ENCODE results near the gene PLAC9. TPM values are rescaled to one million over a fixed set of nuclear protein-coding genes. Genes with fewer than 3 reads are reported as not detected.
"Not testable (repeated sequence)": the region's sequence is repeated elsewhere in the genome, so short reads cannot be mapped to it uniquely, and the experiment has no call there.

Gene PLAC9
- polyA plus RNA-seq, 4 donors = 4.6 to 22.2 (median 6.8) TPM; not detected in 1

DNA sequence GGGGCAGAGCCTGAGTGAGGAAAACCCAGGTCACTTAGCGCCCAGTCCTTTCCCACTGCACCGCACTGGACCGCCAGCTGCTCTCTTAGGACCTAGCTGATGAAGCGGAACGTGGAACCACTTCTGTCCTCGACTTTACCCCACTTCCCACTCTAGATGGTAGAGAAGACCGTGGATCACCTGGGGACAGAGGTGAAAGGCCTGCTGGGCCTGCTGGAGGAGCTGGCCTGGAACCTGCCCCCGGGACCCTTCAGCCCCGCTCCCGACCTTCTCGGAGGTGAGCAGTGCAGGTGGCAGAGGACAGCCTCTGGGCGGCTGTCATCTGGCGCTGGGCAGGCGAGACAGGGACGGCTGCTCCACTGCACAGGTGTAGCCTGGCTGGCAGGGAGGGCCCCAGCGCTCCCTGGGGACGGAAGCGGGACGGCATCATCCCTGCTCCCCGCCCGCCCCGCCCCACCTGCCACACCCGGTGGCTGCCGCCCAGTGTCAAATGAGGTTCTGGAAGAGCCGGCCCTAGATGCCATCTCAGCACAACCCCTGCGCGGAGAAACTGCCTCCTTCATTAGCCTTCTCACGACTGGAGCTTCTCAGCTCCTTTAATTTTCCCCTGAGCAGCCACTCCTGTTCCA lies 11.7 kb downstream of the PLAC9 start:
- WGBS, 3 donors = 4 to 21% (median 13%) methylated on average over 24 to 28 of the region's 28 CpGs
- no peak overlapping the region for H3K4me3 ChIP-seq (ENCODE audit: low read depth in 1 of 3, low read length in 3 of 3)
- peak overlapping the region in 1 of 3 donors; percentile 48 for H3K27ac ChIP-seq (ENCODE audit: low read depth in 1 of 3, low read length in 2 of 3)
- H3K36me3 ChIP-seq (ENCODE audit: control insufficient read depth in 3 of 3, insufficient read depth in 2 of 3, low read depth in 1 of 3, low read length in 3 of 3) = peaks cover 0 to 11% (median 4%) of the 10 kb centered on the region in 3 donors
- peaks cover 0 to 9% (median 0%) of the 10 kb centered on the region in 3 donors for H3K27me3 ChIP-seq (ENCODE audit: control insufficient read depth in 3 of 3, insufficient read depth in 3 of 3, low read length in 3 of 3)
- DNase-seq (peak; percentile 60 to 71), FAIRE-seq (no peak)
- H3K4me1 ChIP-seq (ENCODE audit: control insufficient read depth in 3 of 3, insufficient read depth in 2 of 3, low read depth in 1 of 3, low read length in 2 of 3) = peaks cover 0 to 4% (median 3%) of the 10 kb centered on the region in 3 donors
- H3K9me3 ChIP-seq (ENCODE audit: control insufficient read depth in 2 of 2, insufficient read depth in 1 of 2, low read depth in 1 of 2, low read length in 1 of 2) = no peaks in the 10 kb centered on the region

DNA sequence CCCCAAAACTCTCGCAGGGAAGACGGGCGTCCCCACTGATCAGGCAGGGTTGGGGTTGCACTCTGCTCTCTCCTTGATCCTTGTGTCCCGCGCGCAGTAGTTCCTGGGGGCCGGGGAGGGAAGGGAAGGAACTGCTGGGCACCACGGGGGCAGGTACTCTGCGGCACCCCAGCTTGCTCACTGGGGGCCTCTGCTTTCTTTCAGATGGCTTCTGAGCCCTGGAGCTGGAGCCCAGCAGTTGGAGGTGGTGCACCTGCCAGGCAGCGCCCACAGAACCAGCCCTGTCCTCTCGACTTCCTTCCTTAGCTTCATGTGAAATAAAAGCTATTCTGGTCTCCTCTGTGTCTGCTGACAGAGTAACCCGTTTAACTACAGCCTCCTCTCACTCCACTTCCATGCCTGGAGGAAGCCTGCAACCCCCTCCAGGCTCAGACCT lies 12.2 kb downstream of the PLAC9 start:
- 1 to 20% (median 1%) methylated on average over 12 of the region's 12 CpGs for WGBS, 3 donors
- Histone ChIP-seq H3K36me3 (ENCODE audit: control insufficient read depth in 3 of 3, insufficient read depth in 2 of 3, low read depth in 1 of 3, low read length in 3 of 3) (peaks cover 0 to 11% (median 4%) of the 10 kb centered on the region in 3 donors), H3K27me3 (ENCODE audit: control insufficient read depth in 3 of 3, insufficient read depth in 3 of 3, low read length in 3 of 3) (peaks cover 0 to 9% (median 0%) of the 10 kb centered on the region in 3 donors), H3K4me1 (ENCODE audit: control insufficient read depth in 3 of 3, insufficient read depth in 2 of 3, low read depth in 1 of 3, low read length in 2 of 3) (peaks cover 0 to 4% (median 3%) of the 10 kb centered on the region in 3 donors), H3K9me3 (ENCODE audit: control insufficient read depth in 2 of 2, insufficient read depth in 1 of 2, low read depth in 1 of 2, low read length in 1 of 2) (peaks cover 0 to under 1% of the 10 kb centered on the region in 2 donors), H3K27ac (ENCODE audit: low read depth in 1 of 3, low read length in 2 of 3) (peak overlapping the region in 1 of 3 donors; percentile 12), H3K4me3 (ENCODE audit: low read depth in 1 of 3, low read length in 3 of 3) (no peak overlapping the region)
- no peak for DNase-seq
- FAIRE-seq = no peak

DNA sequence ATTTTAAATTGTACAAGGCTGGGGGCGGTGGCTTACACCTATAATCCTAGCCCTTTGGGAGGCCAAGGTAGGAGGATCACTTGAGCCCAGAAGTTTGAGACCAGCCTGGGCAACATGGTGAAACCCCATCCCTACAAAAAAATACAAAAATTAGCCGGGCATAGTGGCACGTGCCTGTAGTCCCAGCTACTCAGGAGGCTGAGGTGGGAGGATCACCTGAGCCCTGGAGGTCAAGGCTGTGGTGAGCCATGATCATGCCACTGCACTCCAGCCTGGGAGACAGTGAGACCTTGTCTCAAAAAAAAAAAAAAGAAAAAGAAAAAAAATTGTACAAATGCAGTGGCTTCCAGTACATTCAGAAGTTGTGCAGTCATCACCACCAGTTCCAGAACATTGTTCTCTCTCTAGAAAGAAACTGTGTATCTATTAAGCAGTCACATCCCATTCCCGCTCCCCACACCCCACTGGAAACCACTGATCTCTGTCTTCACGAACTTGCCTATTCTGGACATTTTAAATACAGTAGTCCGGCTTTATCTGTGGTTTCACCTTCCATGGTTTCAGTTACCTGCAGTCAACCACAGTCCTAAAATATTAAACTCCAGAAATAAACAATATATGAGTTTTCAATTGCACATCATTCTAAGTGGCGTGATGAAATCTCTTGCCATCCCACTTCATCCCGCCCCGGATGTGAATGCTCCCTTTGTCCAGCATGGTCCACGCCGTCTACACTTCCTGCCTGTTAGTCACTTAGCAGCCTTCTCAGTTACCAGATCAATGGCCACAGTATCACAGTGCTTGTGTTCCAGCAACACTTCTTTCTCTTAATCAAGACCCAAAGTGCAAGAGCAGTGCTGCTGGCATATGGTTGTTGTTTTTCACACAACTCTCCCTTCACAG lies 13.1 kb downstream of the PLAC9 start:
- not testable (repeated sequence) for H3K9me3 ChIP-seq (ENCODE audit: control insufficient read depth in 2 of 2, insufficient read depth in 1 of 2, low read depth in 1 of 2, low read length in 1 of 2); H3K4me1 ChIP-seq (ENCODE audit: control insufficient read depth in 3 of 3, insufficient read depth in 2 of 3, low read depth in 1 of 3, low read length in 2 of 3); H3K4me3 ChIP-seq (ENCODE audit: low read depth in 1 of 3, low read length in 3 of 3); H3K27me3 ChIP-seq (ENCODE audit: control insufficient read depth in 3 of 3, insufficient read depth in 3 of 3, low read length in 3 of 3); FAIRE-seq; H3K27ac ChIP-seq (ENCODE audit: low read depth in 1 of 3, low read length in 2 of 3); DNase-seq
- H3K36me3 ChIP-seq (ENCODE audit: control insufficient read depth in 3 of 3, insufficient read depth in 2 of 3, low read depth in 1 of 3, low read length in 3 of 3) = peaks cover 0 to 19% (median 4%) of the 10 kb centered on the region in 3 donors
- WGBS, 3 donors = 70 to 74% (median 73%) methylated on average over 11 of the region's 11 CpGs

GRCh38 chr10:80146918-80147317 lies 14.4 kb downstream of the PLAC9 start:
- Histone ChIP-seq H3K9me3 (ENCODE audit: control insufficient read depth in 2 of 2, insufficient read depth in 1 of 2, low read depth in 1 of 2, low read length in 1 of 2) (peaks cover 0 to 7% of the 10 kb centered on the region in 2 donors), H3K27ac (ENCODE audit: low read depth in 1 of 3, low read length in 2 of 3) (no peak overlapping the region), H3K4me3 (ENCODE audit: low read depth in 1 of 3, low read length in 3 of 3) (no peak overlapping the region), H3K27me3 (ENCODE audit: control insufficient read depth in 3 of 3, insufficient read depth in 3 of 3, low read length in 3 of 3) (peaks cover 0 to 4% (median 0%) of the 10 kb centered on the region in 3 donors), H3K4me1 (ENCODE audit: control insufficient read depth in 3 of 3, insufficient read depth in 2 of 3, low read depth in 1 of 3, low read length in 2 of 3) (peaks cover 0 to 4% (median 3%) of the 10 kb centered on the region in 3 donors), H3K36me3 (ENCODE audit: control insufficient read depth in 3 of 3, insufficient read depth in 2 of 3, low read depth in 1 of 3, low read length in 3 of 3) (peaks cover 5 to 26% (median 6%) of the 10 kb centered on the region in 3 donors)
- DNase-seq = no peak
- 75 to 91% (median 78%) methylated on average over 3 of the region's 3 CpGs for WGBS, 3 donors
- no peak for FAIRE-seq

DNA sequence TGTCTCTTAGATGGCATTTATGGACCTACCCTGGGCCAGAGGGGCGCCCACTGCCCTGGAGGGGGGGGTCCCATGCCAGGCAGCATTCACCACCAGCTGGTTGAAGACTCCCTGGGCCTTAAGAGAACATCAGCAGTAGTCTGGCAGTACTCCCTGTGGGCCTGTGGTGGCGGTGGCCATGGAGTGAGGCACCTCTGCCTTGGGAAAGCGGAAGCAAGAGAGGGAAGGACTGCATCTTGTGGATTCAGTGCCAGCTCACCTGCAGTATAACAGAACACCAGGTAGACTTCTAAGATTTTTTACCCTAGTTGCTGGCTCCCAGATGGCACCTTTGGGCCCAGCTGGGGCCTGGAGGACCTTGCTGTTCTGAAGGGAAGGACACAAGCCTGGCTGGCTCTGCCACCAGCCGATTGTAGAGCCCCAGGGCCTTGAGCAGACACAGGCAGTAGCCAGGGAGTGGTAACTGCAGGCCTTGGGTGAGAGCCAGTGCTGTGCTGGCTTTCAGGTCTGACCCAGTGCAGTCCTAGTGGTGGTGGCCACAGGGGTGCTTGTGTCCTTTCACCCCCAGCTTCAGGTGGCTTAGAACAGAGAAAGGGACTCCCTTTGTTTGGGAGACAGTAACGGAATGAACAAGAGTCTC lies 15.8 kb downstream of the PLAC9 start:
- FAIRE-seq (no peak), DNase-seq (no peak)
- peaks cover 8 to 39% (median 11%) of the 10 kb centered on the region in 3 donors for H3K36me3 ChIP-seq (ENCODE audit: control insufficient read depth in 3 of 3, insufficient read depth in 2 of 3, low read depth in 1 of 3, low read length in 3 of 3)
- H3K4me1 ChIP-seq (ENCODE audit: control insufficient read depth in 3 of 3, insufficient read depth in 2 of 3, low read depth in 1 of 3, low read length in 2 of 3) = peaks cover 0 to 4% (median 3%) of the 10 kb centered on the region in 3 donors
- 83 to 98% (median 93%) methylated on average over 4 to 5 of the region's 5 CpGs for WGBS, 3 donors
- peaks cover 0 to 4% (median 0%) of the 10 kb centered on the region in 3 donors for H3K27me3 ChIP-seq (ENCODE audit: control insufficient read depth in 3 of 3, insufficient read depth in 3 of 3, low read length in 3 of 3)
- no peak overlapping the region for H3K4me3 ChIP-seq (ENCODE audit: low read depth in 1 of 3, low read length in 3 of 3)
- peaks cover 0 to 7% of the 10 kb centered on the region in 2 donors for H3K9me3 ChIP-seq (ENCODE audit: control insufficient read depth in 2 of 2, insufficient read depth in 1 of 2, low read depth in 1 of 2, low read length in 1 of 2)
- H3K27ac ChIP-seq (ENCODE audit: low read depth in 1 of 3, low read length in 2 of 3) = no peak overlapping the region

DNA sequence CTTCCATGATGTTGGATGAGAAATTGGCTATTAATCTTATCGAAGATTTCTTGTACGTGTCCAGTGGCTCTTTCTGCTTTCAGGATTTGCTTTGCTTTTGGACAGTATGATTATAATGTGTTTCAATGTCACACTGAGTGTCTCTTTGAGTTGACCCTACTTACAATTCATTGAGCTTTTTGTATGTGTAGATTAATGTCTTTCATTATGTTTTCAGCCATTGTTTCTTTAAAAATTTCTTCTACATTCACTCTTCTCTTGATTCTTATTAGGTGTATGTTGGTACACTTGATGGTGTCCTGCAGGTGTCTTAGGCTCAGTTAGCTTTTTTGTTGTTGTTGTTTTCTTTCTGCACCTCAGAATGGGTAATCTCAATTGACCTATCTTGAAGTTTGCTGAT lies 16.6 kb downstream of the PLAC9 start:
- 93 to 96% (median 94%) methylated on average over 2 of the region's 2 CpGs for WGBS, 3 donors
- FAIRE-seq (no peak), DNase-seq (no peak)
- no peak overlapping the region for H3K27ac ChIP-seq (ENCODE audit: low read depth in 1 of 3, low read length in 2 of 3)
- H3K4me1 ChIP-seq (ENCODE audit: control insufficient read depth in 3 of 3, insufficient read depth in 2 of 3, low read depth in 1 of 3, low read length in 2 of 3) = peaks cover 0 to 3% (median under 1%) of the 10 kb centered on the region in 3 donors
- H3K27me3 ChIP-seq (ENCODE audit: control insufficient read depth in 3 of 3, insufficient read depth in 3 of 3, low read length in 3 of 3) = peaks cover 0 to under 1% (median 0%) of the 10 kb centered on the region in 3 donors
- peaks cover 0 to 7% of the 10 kb centered on the region in 2 donors for H3K9me3 ChIP-seq (ENCODE audit: control insufficient read depth in 2 of 2, insufficient read depth in 1 of 2, low read depth in 1 of 2, low read length in 1 of 2)
- peaks cover 8 to 45% (median 12%) of the 10 kb centered on the region in 3 donors for H3K36me3 ChIP-seq (ENCODE audit: control insufficient read depth in 3 of 3, insufficient read depth in 2 of 3, low read depth in 1 of 3, low read length in 3 of 3)
- no peak overlapping the region for H3K4me3 ChIP-seq (ENCODE audit: low read depth in 1 of 3, low read length in 3 of 3)

DNA sequence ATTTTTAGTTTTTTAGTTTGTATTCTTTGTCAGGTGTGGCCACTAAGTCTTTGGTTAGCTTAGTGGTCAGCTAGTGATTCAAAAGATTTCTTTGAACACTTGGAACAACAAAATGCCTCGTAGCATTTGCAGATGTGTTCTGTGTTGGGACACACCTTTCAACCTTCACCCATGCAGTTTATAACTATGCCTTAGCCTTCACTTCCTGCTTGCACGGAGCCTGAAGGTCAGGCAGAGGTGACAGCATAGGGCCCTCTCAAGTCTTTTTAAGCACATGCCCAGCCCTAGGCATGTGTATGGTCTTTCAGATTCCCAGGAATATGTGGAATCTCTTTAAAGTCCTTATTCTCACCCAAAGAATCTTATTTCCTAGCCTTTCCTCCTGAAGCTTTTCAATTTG lies 17.6 kb downstream of the PLAC9 start:
- H3K4me3 ChIP-seq (ENCODE audit: low read depth in 1 of 3, low read length in 3 of 3) = no peak overlapping the region
- FAIRE-seq (no peak), DNase-seq (peak in 1 of 2 donors; percentile 72)
- peak overlapping the region in 2 of 3 donors; percentile 1 to 42 for H3K27ac ChIP-seq (ENCODE audit: low read depth in 1 of 3, low read length in 2 of 3)
- H3K36me3 ChIP-seq (ENCODE audit: control insufficient read depth in 3 of 3, insufficient read depth in 2 of 3, low read depth in 1 of 3, low read length in 3 of 3) = peaks cover 8 to 54% (median 16%) of the 10 kb centered on the region in 3 donors
- no peaks in the 10 kb centered on the region for H3K4me1 ChIP-seq (ENCODE audit: control insufficient read depth in 3 of 3, insufficient read depth in 2 of 3, low read depth in 1 of 3, low read length in 2 of 3)
- peaks cover 0 to 7% of the 10 kb centered on the region in 2 donors for H3K9me3 ChIP-seq (ENCODE audit: control insufficient read depth in 2 of 2, insufficient read depth in 1 of 2, low read depth in 1 of 2, low read length in 1 of 2)
- H3K27me3 ChIP-seq (ENCODE audit: control insufficient read depth in 3 of 3, insufficient read depth in 3 of 3, low read length in 3 of 3) = no peaks in the 10 kb centered on the region
- 30 to 49% (median 46%) methylated on average over 2 of the region's 2 CpGs for WGBS, 3 donors

DNA sequence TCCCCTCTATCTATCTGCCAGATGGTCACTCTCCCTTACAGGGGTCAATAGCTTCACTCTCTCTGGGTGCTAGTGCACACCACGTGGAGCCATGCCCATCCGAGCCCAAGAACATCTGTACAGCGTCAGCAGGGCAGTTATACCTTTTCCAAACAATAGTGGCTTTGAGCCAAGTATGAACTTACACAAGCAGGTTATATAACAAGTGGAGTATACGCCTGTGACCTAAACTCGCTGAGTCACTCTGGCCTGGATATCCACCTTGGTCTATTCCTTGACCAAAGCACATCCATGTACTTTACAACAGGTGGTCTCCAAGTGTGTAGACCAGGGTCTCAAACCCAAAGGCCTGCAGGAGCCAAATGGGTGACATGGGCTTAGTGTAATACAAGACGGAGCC lies 20.3 kb downstream of the PLAC9 start:
- WGBS, 3 donors = 83 to 89% (median 86%) methylated on average over 6 of the region's 6 CpGs
- Histone ChIP-seq H3K27ac (ENCODE audit: low read depth in 1 of 3, low read length in 2 of 3) (no peak overlapping the region), H3K4me3 (ENCODE audit: low read depth in 1 of 3, low read length in 3 of 3) (no peak overlapping the region), H3K36me3 (ENCODE audit: control insufficient read depth in 3 of 3, insufficient read depth in 2 of 3, low read depth in 1 of 3, low read length in 3 of 3) (peaks cover 23 to 78% (median 33%) of the 10 kb centered on the region in 3 donors), H3K9me3 (ENCODE audit: control insufficient read depth in 2 of 2, insufficient read depth in 1 of 2, low read depth in 1 of 2, low read length in 1 of 2) (peaks cover 0 to 7% of the 10 kb centered on the region in 2 donors), H3K27me3 (ENCODE audit: control insufficient read depth in 3 of 3, insufficient read depth in 3 of 3, low read length in 3 of 3) (no peaks in the 10 kb centered on the region), H3K4me1 (ENCODE audit: control insufficient read depth in 3 of 3, insufficient read depth in 2 of 3, low read depth in 1 of 3, low read length in 2 of 3) (no peaks in the 10 kb centered on the region)
- no peak for FAIRE-seq
- no peak for DNase-seq
